ENCODE measurements around the gene SYAP1.

Gene SYAP1

GRCh38 chrX:16785247-16786138 lies 66.1 kb downstream of the SYAP1 start:
- Histone ChIP-seq H3K4me3 (replicated peaks; ENCODE audit: low read depth, low read length) (peak overlapping the region; percentile 80), H3K36me3 (ENCODE audit: control insufficient read depth, insufficient read depth, low read length) (no peaks in the 10 kb centered on the region), H3K27me3 (replicated peaks; ENCODE audit: control insufficient read depth, insufficient read depth, low read length) (no peaks in the 10 kb centered on the region)
- no peak for TF ChIP-seq CTCF (IDR thresholded peaks at IDR 0.05; ENCODE audit: insufficient read depth, low read length, poor library complexity, severe bottlenecking)
- no peak for DNase-seq (ENCODE audit: extremely low read depth, insufficient read length)

- peak; percentile 100 for DNase-seq (ENCODE audit: extremely low read depth, insufficient read length)
- no peak for TF ChIP-seq CTCF (IDR thresholded peaks at IDR 0.05; ENCODE audit: insufficient read depth, low read length, poor library complexity, severe bottlenecking)
- H3K36me3 ChIP-seq (ENCODE audit: control insufficient read depth, insufficient read depth, low read length) = no peaks in the 10 kb centered on the region; the same call in 1 of the 2 replicates
- no peaks in the 10 kb centered on the region for H3K27me3 ChIP-seq (replicated peaks; ENCODE audit: control insufficient read depth, insufficient read depth, low read length)
- peak within 1 kb of the TSS; percentile 88 for H3K4me3 ChIP-seq (replicated peaks; ENCODE audit: low read depth, low read length)
Measured at GRCh38 chrX:16786139-16786790, 66.9 kb downstream of the SYAP1 start, which contains the start of gene TXLNG. TSS of gene TXLNG (plus strand) at chrX:16786466. CDS start at chrX:16786488, 22 bp downstream.

- no peak for TF ChIP-seq CTCF (IDR thresholded peaks at IDR 0.05; ENCODE audit: insufficient read depth, low read length, poor library complexity, severe bottlenecking)
- no peaks in the 10 kb centered on the region; the same call in 1 of the 2 replicates for H3K36me3 ChIP-seq (ENCODE audit: control insufficient read depth, insufficient read depth, low read length)
- DNase-seq (ENCODE audit: extremely low read depth, insufficient read length) = peak; percentile 67
- peak overlapping the region; percentile 88 for H3K4me3 ChIP-seq (replicated peaks; ENCODE audit: low read depth, low read length)
- no peaks in the 10 kb centered on the region for H3K27me3 ChIP-seq (replicated peaks; ENCODE audit: control insufficient read depth, insufficient read depth, low read length)
Measured at GRCh38 chrX:16786791-16787735, 67.7 kb downstream of the SYAP1 start.

GRCh38 chrX:16788477-16788876 lies 69.1 kb downstream of the SYAP1 start:
- H3K36me3 ChIP-seq (ENCODE audit: control insufficient read depth, insufficient read depth, low read length) = no peaks in the 10 kb centered on the region; the same call in 1 of the 2 replicates
- no peak for DNase-seq (ENCODE audit: extremely low read depth, insufficient read length)
- no peaks in the 10 kb centered on the region for H3K27me3 ChIP-seq (replicated peaks; ENCODE audit: control insufficient read depth, insufficient read depth, low read length)
- no peak for TF ChIP-seq CTCF (IDR thresholded peaks at IDR 0.05; ENCODE audit: insufficient read depth, low read length, poor library complexity, severe bottlenecking)
- H3K4me3 ChIP-seq (replicated peaks; ENCODE audit: low read depth, low read length) = no peak overlapping the region

GRCh38 chrX:16796298-16796697 lies 76.9 kb downstream of the SYAP1 start:
- TF ChIP-seq CTCF (IDR thresholded peaks at IDR 0.05; ENCODE audit: insufficient read depth, low read length, poor library complexity, severe bottlenecking) = no peak

More at GRCh38 chrX:16796298-16796697, 76.9 kb downstream of the SYAP1 start:
- H3K36me3 ChIP-seq (ENCODE audit: control insufficient read depth, insufficient read depth, low read length) = no peaks in the 10 kb centered on the region; the same call in none of the 2 replicates
- no peak for DNase-seq (ENCODE audit: extremely low read depth, insufficient read length)
- no peak overlapping the region for H3K4me3 ChIP-seq (replicated peaks; ENCODE audit: low read depth, low read length)
- no peaks in the 10 kb centered on the region for H3K27me3 ChIP-seq (replicated peaks; ENCODE audit: control insufficient read depth, insufficient read depth, low read length)
